Measurements from ENCODE around the gene POLN. TPM values are rescaled to one million over a fixed set of nuclear protein-coding genes. Genes with fewer than 3 reads are reported as not detected.
"Not testable (repeated sequence)": the region's sequence is repeated elsewhere in the genome, so short reads cannot be mapped to it uniquely, and the experiment has no call there.

Gene POLN
- total RNA-seq, 1 experiment from 2014 or later = 1.2 TPM

DNA sequence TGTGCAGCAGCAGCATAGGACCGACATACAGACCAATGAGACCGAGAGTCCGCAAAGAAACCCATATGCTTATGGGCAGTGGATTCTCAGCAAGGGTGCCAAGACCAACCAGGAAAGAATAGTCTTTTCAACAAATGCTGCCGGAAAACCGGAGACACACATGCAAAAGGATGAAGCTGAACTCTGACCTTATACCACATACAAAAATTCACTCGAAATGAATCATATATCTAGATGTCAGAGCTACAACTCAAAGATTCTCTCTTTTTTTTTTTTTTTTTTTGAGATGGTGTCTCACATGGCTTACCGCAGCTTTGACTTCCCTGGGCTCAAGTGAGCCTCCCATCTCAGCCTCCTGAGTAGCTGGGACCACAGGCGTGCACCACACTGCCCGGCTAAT lies 36.0 kb upstream of the POLN start:
- no TSS peak for BruUV-seq (replicated peaks)
- H3K4me1 Mint-ChIP-seq (ENCODE audit: low read depth, unreplicated experiment) = peaks cover 9% of the 10 kb centered on the region
- Histone ChIP-seq H3K4me1 (no peaks in the 10 kb centered on the region), H3K36me3 (ENCODE audit: control insufficient read depth, insufficient read depth, low read length) (no peaks in the 10 kb centered on the region), H3K4me3 (ENCODE audit: low read depth, low read length) (no peak overlapping the region), H3K27me3 (replicated peaks; ENCODE audit: control insufficient read depth, insufficient read depth, low read length) (no peaks in the 10 kb centered on the region; the same call in 1 of the 2 replicates), H3K9me3 (no peaks in the 10 kb centered on the region)
- no peaks in the 10 kb centered on the region for H3K36me3 Mint-ChIP-seq (ENCODE audit: insufficient read depth, unreplicated experiment)
- H3K27ac Mint-ChIP-seq (ENCODE audit: unreplicated experiment) = no peak overlapping the region
- POLR2A ChIA-PET = interaction anchor here (0.7 kb wide), 1 partner anchor 15 kb away, joined by 9 read pairs; no protein-coding TSS in a partner anchor
- no peaks in the 10 kb centered on the region for H3K9me3 Mint-ChIP-seq (ENCODE audit: unreplicated experiment)
- peaks cover 5% of the 10 kb centered on the region for H3K27me3 Mint-ChIP-seq (ENCODE audit: insufficient read depth, unreplicated experiment)
- intact Hi-C loops (cut with micrococcal nuclease; ENCODE audit: unreplicated experiment) = no loop called here
- DNase-seq = no peak
- CTCF ChIA-PET = no interaction called here
- TF ChIP-seq, protein P1, sequence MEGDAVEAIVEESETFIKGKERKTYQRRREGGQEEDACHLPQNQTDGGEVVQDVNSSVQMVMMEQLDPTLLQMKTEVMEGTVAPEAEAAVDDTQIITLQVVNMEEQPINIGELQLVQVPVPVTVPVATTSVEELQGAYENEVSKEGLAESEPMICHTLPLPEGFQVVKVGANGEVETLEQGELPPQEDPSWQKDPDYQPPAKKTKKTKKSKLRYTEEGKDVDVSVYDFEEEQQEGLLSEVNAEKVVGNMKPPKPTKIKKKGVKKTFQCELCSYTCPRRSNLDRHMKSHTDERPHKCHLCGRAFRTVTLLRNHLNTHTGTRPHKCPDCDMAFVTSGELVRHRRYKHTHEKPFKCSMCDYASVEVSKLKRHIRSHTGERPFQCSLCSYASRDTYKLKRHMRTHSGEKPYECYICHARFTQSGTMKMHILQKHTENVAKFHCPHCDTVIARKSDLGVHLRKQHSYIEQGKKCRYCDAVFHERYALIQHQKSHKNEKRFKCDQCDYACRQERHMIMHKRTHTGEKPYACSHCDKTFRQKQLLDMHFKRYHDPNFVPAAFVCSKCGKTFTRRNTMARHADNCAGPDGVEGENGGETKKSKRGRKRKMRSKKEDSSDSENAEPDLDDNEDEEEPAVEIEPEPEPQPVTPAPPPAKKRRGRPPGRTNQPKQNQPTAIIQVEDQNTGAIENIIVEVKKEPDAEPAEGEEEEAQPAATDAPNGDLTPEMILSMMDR (IDR thresholded peaks at IDR 0.05; ENCODE audit: insufficient read depth in 1 of 2, low read depth in 1 of 2, low read length in 1 of 2, severe bottlenecking in 1 of 2, unreplicated experiment in 1 of 2) = no peak
- no peak overlapping the region for H3K4me3 Mint-ChIP-seq (ENCODE audit: unreplicated experiment)

DNA sequence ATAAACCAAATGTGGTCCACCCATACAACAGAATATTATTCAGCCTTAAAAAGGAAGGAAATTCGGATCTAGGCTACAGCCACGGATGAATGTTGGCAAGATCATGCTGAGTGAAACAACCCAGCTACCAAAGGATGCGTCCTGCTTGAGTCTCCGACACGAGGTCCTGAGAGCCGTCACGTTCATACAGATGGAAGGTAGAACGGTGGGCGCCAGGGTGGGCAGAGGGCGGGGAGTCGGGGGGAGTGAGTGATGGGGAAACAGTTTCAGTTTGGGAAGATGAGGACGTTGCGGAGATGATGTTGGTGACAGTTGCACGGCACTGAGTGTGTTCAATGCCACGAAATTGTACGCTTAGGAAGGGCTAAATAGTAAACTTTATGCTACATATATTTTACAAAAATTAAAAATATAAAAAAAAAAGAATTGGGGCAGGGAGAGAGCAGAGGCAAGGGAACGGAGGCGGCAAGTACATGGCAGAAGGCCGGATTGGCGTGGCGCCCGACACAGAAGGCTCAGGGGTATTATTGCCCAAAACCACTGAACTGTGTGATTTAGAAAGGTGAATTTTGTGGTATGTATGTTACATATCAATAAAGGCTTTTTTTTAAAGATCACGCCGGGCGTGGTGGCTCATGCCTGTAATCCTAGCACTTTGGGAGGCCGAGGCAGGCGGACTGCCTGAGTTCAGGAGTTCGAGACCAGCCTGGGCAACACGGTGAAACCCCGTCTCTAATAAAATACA lies 34.8 kb upstream of the POLN start:
- no peaks in the 10 kb centered on the region; the same call in 1 of the 2 replicates for H3K27me3 ChIP-seq (replicated peaks; ENCODE audit: control insufficient read depth, insufficient read depth, low read length)
- H3K27ac Mint-ChIP-seq (ENCODE audit: unreplicated experiment) = no peak overlapping the region
- H3K9me3 ChIP-seq = no peaks in the 10 kb centered on the region
- POLR2A ChIA-PET = no interaction called here
- no peaks in the 10 kb centered on the region for H3K36me3 Mint-ChIP-seq (ENCODE audit: insufficient read depth, unreplicated experiment)
- H3K27me3 Mint-ChIP-seq (ENCODE audit: insufficient read depth, unreplicated experiment) = peaks cover 2% of the 10 kb centered on the region
- H3K9me3 Mint-ChIP-seq (ENCODE audit: unreplicated experiment) = no peaks in the 10 kb centered on the region
- H3K4me3 Mint-ChIP-seq (ENCODE audit: unreplicated experiment) = no peak overlapping the region
- intact Hi-C loops (cut with micrococcal nuclease; ENCODE audit: unreplicated experiment) = no loop called here
- H3K4me1 ChIP-seq = no peaks in the 10 kb centered on the region
- no peaks in the 10 kb centered on the region for H3K36me3 ChIP-seq (ENCODE audit: control insufficient read depth, insufficient read depth, low read length)
- no peak overlapping the region for H3K4me3 ChIP-seq (ENCODE audit: low read depth, low read length)
- CTCF ChIA-PET = no interaction called here
- TF ChIP-seq, protein P1 (IDR thresholded peaks at IDR 0.05; ENCODE audit: insufficient read depth in 1 of 2, low read depth in 1 of 2, low read length in 1 of 2, severe bottlenecking in 1 of 2, unreplicated experiment in 1 of 2) = no peak
- DNase-seq = no peak
- peaks cover 9% of the 10 kb centered on the region for H3K4me1 Mint-ChIP-seq (ENCODE audit: low read depth, unreplicated experiment)
- BruUV-seq (replicated peaks) = no TSS peak

DNA sequence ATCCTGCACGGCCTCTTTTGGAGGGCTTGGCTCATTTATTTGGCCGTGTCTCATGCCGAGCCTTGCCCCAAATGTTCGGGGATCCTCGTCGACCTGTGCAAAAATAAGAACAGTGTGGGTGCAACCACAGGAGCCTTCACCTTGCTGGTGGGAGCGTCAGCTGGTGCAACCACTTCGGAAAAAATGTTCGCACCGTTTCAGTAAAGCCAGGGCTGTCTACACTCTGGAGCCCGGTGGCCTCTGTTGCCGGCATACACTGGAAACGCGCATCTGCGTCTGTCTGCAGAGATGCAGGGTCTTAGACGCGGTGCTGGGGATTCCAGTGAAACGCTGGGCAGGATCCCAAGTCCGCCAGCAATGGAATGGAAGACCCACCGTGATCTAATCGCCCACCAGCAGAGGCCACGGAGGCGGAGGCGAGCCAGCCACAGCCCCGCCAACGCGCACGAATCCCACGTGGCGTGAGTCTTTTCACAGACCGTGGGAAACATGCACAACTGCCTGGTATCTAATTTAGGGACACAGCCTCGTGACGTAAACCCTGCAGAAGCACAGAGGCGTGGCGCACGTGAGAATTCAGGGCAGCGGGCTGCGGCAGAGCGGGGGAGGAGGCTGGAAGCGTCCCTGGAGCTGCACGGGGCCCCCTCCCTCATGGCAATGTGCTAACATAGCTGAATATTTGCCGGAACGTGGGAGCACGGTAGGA lies 33.8 kb upstream of the POLN start:
- Histone ChIP-seq H3K4me1 (no peaks in the 10 kb centered on the region), H3K27me3 (replicated peaks; ENCODE audit: control insufficient read depth, insufficient read depth, low read length) (no peaks in the 10 kb centered on the region; the same call in 1 of the 2 replicates), H3K4me3 (ENCODE audit: low read depth, low read length) (no peak overlapping the region), H3K36me3 (ENCODE audit: control insufficient read depth, insufficient read depth, low read length) (no peaks in the 10 kb centered on the region), H3K9me3 (no peaks in the 10 kb centered on the region)
- H3K36me3 Mint-ChIP-seq (ENCODE audit: insufficient read depth, unreplicated experiment) = no peaks in the 10 kb centered on the region
- no peak overlapping the region for H3K27ac Mint-ChIP-seq (ENCODE audit: unreplicated experiment)
- no peaks in the 10 kb centered on the region for H3K9me3 Mint-ChIP-seq (ENCODE audit: unreplicated experiment)
- no peak overlapping the region for H3K4me3 Mint-ChIP-seq (ENCODE audit: unreplicated experiment)
- ChIA-PET POLR2A (no interaction called here), CTCF (no interaction called here)
- intact Hi-C loops (cut with micrococcal nuclease; ENCODE audit: unreplicated experiment) = no loop called here
- TF ChIP-seq, protein P1 (IDR thresholded peaks at IDR 0.05; ENCODE audit: insufficient read depth in 1 of 2, low read depth in 1 of 2, low read length in 1 of 2, severe bottlenecking in 1 of 2, unreplicated experiment in 1 of 2) = no peak
- no TSS peak for BruUV-seq (replicated peaks)
- DNase-seq = no peak
- peaks cover 9% of the 10 kb centered on the region for H3K4me1 Mint-ChIP-seq (ENCODE audit: low read depth, unreplicated experiment)
- peaks cover 2% of the 10 kb centered on the region for H3K27me3 Mint-ChIP-seq (ENCODE audit: insufficient read depth, unreplicated experiment)

DNA sequence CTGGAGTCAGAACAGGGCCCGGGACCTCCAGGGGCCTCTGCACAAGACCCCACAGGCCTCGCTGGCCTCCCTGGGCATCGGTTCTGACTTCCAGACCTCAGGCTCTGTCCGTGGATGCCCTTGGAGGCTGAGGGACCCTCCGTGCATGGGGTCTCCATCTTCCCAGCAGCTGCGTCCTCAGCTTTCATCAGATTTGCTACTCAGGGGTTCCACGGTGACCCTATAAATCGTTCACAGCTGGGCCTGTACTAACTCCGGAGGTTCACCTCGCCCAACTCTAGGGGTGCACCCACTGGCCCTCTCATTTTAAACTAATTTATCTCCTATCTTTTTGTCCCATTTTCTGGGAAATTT lies 33.1 kb upstream of the POLN start:
- H3K4me3 ChIP-seq (ENCODE audit: low read depth, low read length); H3K36me3 Mint-ChIP-seq (ENCODE audit: insufficient read depth, unreplicated experiment); H3K27me3 ChIP-seq (replicated peaks; ENCODE audit: control insufficient read depth, insufficient read depth, low read length); H3K4me1 ChIP-seq; H3K27ac Mint-ChIP-seq (ENCODE audit: unreplicated experiment); intact Hi-C loops (cut with micrococcal nuclease; ENCODE audit: unreplicated experiment); H3K36me3 ChIP-seq (ENCODE audit: control insufficient read depth, insufficient read depth, low read length); DNase-seq; H3K4me3 Mint-ChIP-seq (ENCODE audit: unreplicated experiment); CTCF ChIA-PET; BruUV-seq (replicated peaks); H3K4me1 Mint-ChIP-seq (ENCODE audit: low read depth, unreplicated experiment); POLR2A ChIA-PET; H3K27me3 Mint-ChIP-seq (ENCODE audit: insufficient read depth, unreplicated experiment); H3K9me3 ChIP-seq; H3K9me3 Mint-ChIP-seq (ENCODE audit: unreplicated experiment): not testable (repeated sequence)

Measured in Caco-2 (cell line).